ENCODE results near the gene S100P.
"Not testable (repeated sequence)": the region's sequence is repeated elsewhere in the genome, so short reads cannot be mapped to it uniquely, and the experiment has no call there.

Gene S100P

GRCh38 chr4:6693231-6694176 is at the start of gene S100P:
S100P (plus strand) TSS chr4:6693878; CDS start chr4:6693933, 55 bp downstream.
- H3K27ac ChIP-seq = peak within 1 kb of the TSS; percentile 88
- TF ChIP-seq CTCF (conservative IDR thresholded peaks at IDR 0.05) (no peak), ZFX (IDR thresholded peaks at IDR 0.05) (no peak)

GRCh38 chr4:6644792-6645530 is 48.7 kb upstream of the S100P start:
- TF ChIP-seq CTCF (conservative IDR thresholded peaks at IDR 0.05) = no peak
- no peak for TF ChIP-seq ZFX (IDR thresholded peaks at IDR 0.05)
- H3K27ac ChIP-seq = no peak overlapping the region

- H3K27ac ChIP-seq = no peak overlapping the region
- TF ChIP-seq ZFX (IDR thresholded peaks at IDR 0.05) (no peak), CTCF (conservative IDR thresholded peaks at IDR 0.05) (no peak)
These were observed 46.5 kb upstream of the S100P start for GRCh38 chr4:6647169-6647568.

GRCh38 chr4:6647582-6648230 is 46.0 kb upstream of the S100P start:
- H3K27ac ChIP-seq = no peak overlapping the region
- TF ChIP-seq CTCF (conservative IDR thresholded peaks at IDR 0.05) (no peak), ZFX (IDR thresholded peaks at IDR 0.05) (no peak)

- H3K27ac ChIP-seq = no peak overlapping the region
- TF ChIP-seq CTCF (conservative IDR thresholded peaks at IDR 0.05) (no peak), ZFX (IDR thresholded peaks at IDR 0.05) (no peak)
These were observed 44.5 kb upstream of the S100P start for GRCh38 chr4:6649216-6649615.

GRCh38 chr4:6654211-6654610 is 39.5 kb upstream of the S100P start:
- H3K27ac ChIP-seq = not testable (repeated sequence)

GRCh38 chr4:6655291-6655690 is 38.4 kb upstream of the S100P start:
- H3K27ac ChIP-seq = not testable (repeated sequence)

GRCh38 chr4:6655924-6656323 is 37.8 kb upstream of the S100P start:
- TF ChIP-seq CTCF (conservative IDR thresholded peaks at IDR 0.05) (no peak), ZFX (IDR thresholded peaks at IDR 0.05) (no peak)
- H3K27ac ChIP-seq = no peak overlapping the region

All from C4-2B (cell line).